Astrocyte (in vitro differentiated cells and primary cell): Measurements from ENCODE around the gene IFNA16.
"Not testable (repeated sequence)": the region's sequence is repeated elsewhere in the genome, so short reads cannot be mapped to it uniquely, and the experiment has no call there.

Experiments
- EZH2 ChIP-seq: IDR thresholded peaks from 2 replicates; pipeline ENCODE4 v1.6.1; 2012; ENCODE audit warnings: mild to moderate bottlenecking, low read length, inconsistent platforms; ENCODE audit not compliant: insufficient read depth
- TF ChIP-seq, protein P1 (sequence below): IDR thresholded peaks from 2 replicates; pipeline ENCODE4 v1.5.1; 2011; ENCODE audit warnings: low read depth, mild to moderate bottlenecking, inconsistent platforms, low read length, moderate library complexity; ENCODE audit not compliant: insufficient read depth

DNA sequence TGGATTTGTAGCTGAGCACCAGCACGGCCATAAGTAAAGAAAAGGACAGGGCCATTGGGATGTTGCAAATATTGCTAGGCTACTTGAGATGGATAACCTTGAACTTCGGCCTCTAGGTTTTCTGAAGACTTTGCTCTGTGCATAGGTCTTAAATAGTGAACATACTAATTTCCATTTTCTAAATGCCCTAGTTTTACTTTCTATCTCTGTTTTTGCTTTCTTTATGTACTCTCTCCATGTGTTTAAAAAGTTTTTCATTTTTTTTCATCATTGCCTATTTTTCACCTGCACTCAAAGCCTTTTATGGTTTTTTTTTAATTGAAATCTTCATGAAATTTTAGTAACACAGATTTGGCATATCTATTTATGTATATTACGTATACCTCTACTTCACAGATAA, 10.1 kb downstream of the IFNA16 start, which contains the start of gene IFNA10:
- TF ChIP-seq, protein P1, sequence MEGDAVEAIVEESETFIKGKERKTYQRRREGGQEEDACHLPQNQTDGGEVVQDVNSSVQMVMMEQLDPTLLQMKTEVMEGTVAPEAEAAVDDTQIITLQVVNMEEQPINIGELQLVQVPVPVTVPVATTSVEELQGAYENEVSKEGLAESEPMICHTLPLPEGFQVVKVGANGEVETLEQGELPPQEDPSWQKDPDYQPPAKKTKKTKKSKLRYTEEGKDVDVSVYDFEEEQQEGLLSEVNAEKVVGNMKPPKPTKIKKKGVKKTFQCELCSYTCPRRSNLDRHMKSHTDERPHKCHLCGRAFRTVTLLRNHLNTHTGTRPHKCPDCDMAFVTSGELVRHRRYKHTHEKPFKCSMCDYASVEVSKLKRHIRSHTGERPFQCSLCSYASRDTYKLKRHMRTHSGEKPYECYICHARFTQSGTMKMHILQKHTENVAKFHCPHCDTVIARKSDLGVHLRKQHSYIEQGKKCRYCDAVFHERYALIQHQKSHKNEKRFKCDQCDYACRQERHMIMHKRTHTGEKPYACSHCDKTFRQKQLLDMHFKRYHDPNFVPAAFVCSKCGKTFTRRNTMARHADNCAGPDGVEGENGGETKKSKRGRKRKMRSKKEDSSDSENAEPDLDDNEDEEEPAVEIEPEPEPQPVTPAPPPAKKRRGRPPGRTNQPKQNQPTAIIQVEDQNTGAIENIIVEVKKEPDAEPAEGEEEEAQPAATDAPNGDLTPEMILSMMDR: not testable (repeated sequence)
- not testable (repeated sequence) for TF ChIP-seq EZH2
